T-helper 1 cell treated with Interleukin-12 subunit alpha and Interleukin-12 subunit beta and Interleukin-4 antibody, amounts not matched to agents 30 μg/mL and 1 μg/mL, for 36 hours (primary cell): ENCODE results near the gene SREK1.
"Not testable (repeated sequence)": the region's sequence is repeated elsewhere in the genome, so short reads cannot be mapped to it uniquely, and the experiment has no call there.

Experiments
- H3K27ac Mint-ChIP-seq: one replicate; pipeline ENCODE4 v1.8.0; 2021; ENCODE audit warnings: mild to moderate bottlenecking, mixed read lengths
- H3K27me3 Mint-ChIP-seq: one replicate; pipeline ENCODE4 v1.8.0; 2021; ENCODE audit warnings: low read depth, mixed read lengths
- H3K36me3 Mint-ChIP-seq: one replicate; pipeline ENCODE4 v1.8.0; 2021; ENCODE audit warnings: low read depth, mixed read lengths
- H3K4me1 Mint-ChIP-seq: one replicate; pipeline ENCODE4 v1.8.0; 2021; ENCODE audit warnings: low read depth, mixed read lengths
- H3K4me3 Mint-ChIP-seq: one replicate; pipeline ENCODE4 v1.8.0; 2021; ENCODE audit warnings: mild to moderate bottlenecking, moderate library complexity, mixed read lengths
- H3K9me3 Mint-ChIP-seq: one replicate; pipeline ENCODE4 v1.8.0; 2021; ENCODE audit warnings: mixed read lengths

SREK1 gene, protein sequence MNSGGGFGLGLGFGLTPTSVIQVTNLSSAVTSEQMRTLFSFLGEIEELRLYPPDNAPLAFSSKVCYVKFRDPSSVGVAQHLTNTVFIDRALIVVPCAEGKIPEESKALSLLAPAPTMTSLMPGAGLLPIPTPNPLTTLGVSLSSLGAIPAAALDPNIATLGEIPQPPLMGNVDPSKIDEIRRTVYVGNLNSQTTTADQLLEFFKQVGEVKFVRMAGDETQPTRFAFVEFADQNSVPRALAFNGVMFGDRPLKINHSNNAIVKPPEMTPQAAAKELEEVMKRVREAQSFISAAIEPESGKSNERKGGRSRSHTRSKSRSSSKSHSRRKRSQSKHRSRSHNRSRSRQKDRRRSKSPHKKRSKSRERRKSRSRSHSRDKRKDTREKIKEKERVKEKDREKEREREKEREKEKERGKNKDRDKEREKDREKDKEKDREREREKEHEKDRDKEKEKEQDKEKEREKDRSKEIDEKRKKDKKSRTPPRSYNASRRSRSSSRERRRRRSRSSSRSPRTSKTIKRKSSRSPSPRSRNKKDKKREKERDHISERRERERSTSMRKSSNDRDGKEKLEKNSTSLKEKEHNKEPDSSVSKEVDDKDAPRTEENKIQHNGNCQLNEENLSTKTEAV

DNA sequence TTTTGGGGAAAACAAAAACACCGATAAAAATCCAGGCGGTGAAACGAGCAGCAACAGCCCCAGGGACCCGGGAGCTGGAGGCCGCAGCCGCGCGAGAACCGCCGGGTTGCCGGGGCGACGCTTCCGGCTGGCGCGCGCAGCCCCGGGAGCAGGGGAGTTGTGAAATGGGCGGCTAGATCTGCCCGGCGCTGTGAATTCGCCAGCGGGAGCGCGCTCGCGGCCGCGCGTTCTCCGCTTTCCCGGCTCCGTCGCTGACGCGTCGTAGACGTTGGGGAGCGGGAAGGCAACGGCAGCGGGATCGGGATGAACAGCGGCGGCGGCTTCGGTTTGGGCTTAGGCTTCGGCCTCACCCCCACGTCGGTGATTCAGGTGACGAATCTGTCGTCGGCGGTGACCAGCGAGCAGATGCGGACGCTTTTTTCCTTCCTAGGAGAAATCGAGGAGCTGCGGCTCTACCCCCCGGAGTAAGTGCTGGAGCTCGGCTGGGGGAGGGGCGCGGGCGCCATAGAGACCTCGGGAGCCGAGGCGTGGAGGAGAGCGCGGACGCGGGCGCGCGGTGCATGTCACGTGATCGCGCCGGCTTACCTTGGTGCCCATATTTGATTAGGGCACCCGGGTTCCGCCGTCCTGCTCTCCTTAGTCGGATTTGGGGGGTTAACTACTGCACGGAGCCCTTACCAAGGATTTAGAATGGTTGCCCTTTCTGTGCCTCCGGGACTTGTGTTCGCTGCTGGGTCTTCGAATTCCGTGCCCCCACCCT lies at the start of gene SREK1:
SREK1 (plus strand) TSS at position 227 of the 760 bp plus-strand sequence; CDS start at position 304, 77 bp downstream.
- Mint-ChIP-seq H3K36me3 (peaks cover 2% of the 10 kb centered on the region), H3K9me3 (no peaks in the 10 kb centered on the region), H3K4me1 (peaks cover 32% of the 10 kb centered on the region), H3K27me3 (no peaks in the 10 kb centered on the region), H3K27ac (peak within 1 kb of the TSS; percentile 99), H3K4me3 (peak within 1 kb of the TSS; percentile 95)

DNA sequence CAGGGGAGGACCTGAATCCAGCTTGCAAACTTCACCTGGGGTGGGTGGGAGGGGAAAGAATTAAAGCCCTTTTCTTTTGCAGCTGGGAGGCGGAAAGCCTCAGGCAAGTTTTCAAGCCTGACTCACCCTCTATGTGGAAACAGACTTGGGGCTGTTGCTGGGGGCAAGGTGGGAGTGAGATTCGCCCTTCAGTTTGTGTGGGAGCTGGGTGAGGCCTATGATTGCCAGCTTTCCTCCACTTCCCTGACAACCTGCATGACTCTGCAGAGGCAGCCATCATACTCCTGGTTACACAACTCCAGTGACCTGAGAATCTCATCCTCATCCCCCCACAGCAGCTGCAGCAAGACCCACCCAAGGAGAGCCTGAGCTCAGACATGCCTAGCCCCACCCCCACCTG lies 43.2 kb upstream of the SREK1 start:
- Mint-ChIP-seq H3K4me3 (no peak overlapping the region), H3K27ac (no peak overlapping the region), H3K4me1 (no peaks in the 10 kb centered on the region), H3K36me3 (peaks cover 1% of the 10 kb centered on the region), H3K9me3 (peaks cover 51% of the 10 kb centered on the region), H3K27me3 (no peaks in the 10 kb centered on the region)

DNA sequence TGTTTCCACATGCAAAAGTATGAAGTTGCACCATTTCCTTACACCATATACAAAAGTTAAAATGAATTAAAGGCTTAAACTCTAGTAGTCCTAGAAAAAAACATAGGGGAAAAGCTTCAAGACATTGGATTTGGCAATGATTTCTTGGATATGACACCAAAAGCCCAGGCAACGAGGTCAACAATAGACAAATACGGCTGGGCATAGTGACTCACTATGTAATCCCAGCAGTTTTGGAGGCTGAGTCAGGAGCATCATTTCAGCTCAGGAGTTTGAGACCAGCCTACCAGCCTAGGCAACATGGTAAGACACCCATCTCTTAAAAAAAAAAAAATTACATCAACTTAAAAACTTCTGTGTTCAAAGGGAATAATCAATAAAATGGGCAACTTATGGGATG lies 30.9 kb upstream of the SREK1 start:
- H3K9me3 Mint-ChIP-seq, result peaks cover 22% of the 10 kb centered on the region
- no peak overlapping the region for H3K4me3 Mint-ChIP-seq
- H3K27ac Mint-ChIP-seq, result no peak overlapping the region
- H3K36me3 Mint-ChIP-seq, result peaks cover 8% of the 10 kb centered on the region
- no peaks in the 10 kb centered on the region for H3K27me3 Mint-ChIP-seq
- no peaks in the 10 kb centered on the region for H3K4me1 Mint-ChIP-seq

DNA sequence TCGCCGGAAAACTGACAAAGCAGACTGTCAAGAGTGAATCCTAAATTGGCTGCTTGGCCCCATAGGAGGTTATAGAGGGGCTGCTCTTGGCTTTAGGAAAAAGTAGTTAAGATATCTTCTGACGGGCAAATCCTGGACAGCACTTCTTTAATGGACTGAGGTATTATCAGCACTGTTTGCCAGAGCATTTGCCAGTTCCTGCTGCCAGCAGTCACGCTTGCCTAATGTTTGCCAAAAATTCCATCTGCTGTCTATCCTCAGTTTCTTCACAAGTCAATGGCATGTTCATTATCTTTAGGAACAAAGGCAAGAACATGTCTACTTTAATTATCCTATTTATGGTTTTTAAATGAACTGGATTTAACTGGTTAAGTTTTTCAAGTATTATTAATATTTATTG lies 25.8 kb upstream of the SREK1 start:
- H3K36me3 Mint-ChIP-seq, result no peaks in the 10 kb centered on the region
- no peaks in the 10 kb centered on the region for H3K4me1 Mint-ChIP-seq
- H3K27ac Mint-ChIP-seq, result no peak overlapping the region
- H3K27me3 Mint-ChIP-seq, result no peaks in the 10 kb centered on the region
- H3K4me3 Mint-ChIP-seq, result no peak overlapping the region
- no peaks in the 10 kb centered on the region for H3K9me3 Mint-ChIP-seq

DNA sequence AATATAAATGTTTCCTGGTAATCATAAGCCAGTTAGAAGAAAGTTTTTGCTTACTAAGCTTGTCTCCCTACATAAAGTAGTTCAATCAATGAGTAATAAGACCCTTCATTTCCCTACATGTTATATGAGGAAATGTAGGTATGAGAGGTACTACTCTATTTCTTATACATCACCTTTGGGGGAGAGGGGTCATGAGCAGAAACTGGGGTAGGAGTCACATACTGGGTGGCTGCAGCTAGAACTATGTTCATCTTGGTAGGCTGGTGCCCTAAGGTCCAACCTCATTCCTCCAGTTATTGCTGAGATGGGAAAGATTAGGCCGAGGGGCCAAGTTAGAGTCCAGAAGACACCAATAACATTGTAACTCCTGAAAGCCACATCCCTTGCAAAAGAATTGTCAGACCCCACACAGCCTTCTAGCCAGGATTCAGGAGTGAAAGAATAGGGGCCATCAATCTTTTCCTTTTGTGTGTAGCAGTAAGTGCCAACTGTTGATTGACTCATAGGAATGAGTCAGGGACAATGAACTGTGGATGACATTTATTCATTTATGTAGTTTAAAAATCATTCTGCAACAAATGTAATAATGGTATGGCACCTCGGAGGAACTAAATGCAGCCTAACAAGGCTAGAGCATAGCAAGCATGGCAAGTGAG lies 21.6 kb upstream of the SREK1 start:
- Mint-ChIP-seq H3K9me3 (no peaks in the 10 kb centered on the region), H3K4me3 (no peak overlapping the region), H3K4me1 (no peaks in the 10 kb centered on the region), H3K36me3 (no peaks in the 10 kb centered on the region), H3K27ac (no peak overlapping the region), H3K27me3 (no peaks in the 10 kb centered on the region)

DNA sequence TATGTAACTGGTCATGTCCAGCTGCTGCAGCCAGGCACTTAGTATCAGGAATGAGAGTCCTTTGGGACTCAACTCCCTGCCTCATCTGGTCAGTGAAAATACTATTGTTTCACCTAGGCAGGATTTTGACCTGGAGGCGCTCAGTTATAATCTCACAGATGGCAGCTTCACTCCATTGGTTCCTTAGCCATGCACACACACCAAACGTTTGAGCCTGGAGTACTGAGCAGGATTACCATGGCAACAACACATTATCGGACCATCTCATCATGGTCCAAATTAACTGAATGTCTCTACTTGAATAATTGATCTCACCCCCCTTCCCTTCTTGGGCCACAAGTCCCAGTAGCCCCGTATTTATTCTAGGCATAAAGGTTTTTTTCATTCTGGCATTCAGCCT lies 15.0 kb upstream of the SREK1 start:
- H3K27ac Mint-ChIP-seq, result no peak overlapping the region
- H3K4me3 Mint-ChIP-seq, result no peak overlapping the region
- no peaks in the 10 kb centered on the region for H3K4me1 Mint-ChIP-seq
- H3K36me3 Mint-ChIP-seq, result no peaks in the 10 kb centered on the region
- H3K27me3 Mint-ChIP-seq, result peaks cover 5% of the 10 kb centered on the region
- H3K9me3 Mint-ChIP-seq, result peaks cover 4% of the 10 kb centered on the region

DNA sequence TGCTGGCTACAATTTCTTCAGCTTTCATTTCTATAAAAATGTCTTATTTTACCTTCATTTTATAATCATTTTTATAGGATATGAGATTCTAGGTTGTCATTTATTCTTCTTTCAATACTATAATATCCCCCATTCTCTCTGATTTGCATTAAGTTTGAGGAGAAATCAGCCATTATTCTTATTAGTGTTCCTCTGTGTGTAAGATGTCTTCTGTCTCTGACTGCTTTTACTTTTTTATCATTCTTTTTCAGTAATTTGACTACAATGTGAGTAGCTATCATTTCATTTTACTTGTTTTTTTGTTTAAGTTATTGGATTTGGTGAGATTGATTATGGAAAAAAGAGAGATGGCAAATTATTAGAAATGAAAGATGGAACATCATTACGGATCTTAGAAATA lies 13.6 kb upstream of the SREK1 start:
- Mint-ChIP-seq H3K4me3 (no peak overlapping the region), H3K27ac (no peak overlapping the region), H3K9me3 (peaks cover 4% of the 10 kb centered on the region), H3K4me1 (no peaks in the 10 kb centered on the region), H3K27me3 (peaks cover 5% of the 10 kb centered on the region), H3K36me3 (no peaks in the 10 kb centered on the region)

DNA sequence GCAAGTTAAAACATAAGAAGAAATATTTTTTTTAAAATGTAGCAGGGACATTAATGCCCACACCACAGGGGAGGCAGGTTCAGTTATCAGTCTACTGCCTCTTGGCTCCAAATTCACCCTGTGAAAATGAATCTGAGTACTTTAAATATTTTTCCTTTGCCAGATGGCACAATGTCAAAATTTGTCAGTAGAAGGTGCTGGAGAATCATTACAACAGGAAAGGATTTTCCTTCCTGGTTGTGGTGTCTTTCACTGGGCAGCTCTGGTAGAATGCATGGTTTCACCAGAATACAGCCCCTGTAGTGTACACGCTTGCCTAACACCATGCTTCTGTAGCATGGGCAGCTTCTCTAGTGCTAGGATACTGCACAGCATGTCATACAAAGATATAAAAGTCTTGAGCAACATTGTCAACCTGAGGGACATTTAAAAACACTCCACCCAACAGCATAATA lies 9.7 kb upstream of the SREK1 start:
- no peak overlapping the region for H3K27ac Mint-ChIP-seq
- H3K4me1 Mint-ChIP-seq, result no peaks in the 10 kb centered on the region
- no peaks in the 10 kb centered on the region for H3K27me3 Mint-ChIP-seq
- H3K9me3 Mint-ChIP-seq, result peaks cover 4% of the 10 kb centered on the region
- H3K36me3 Mint-ChIP-seq, result no peaks in the 10 kb centered on the region
- H3K4me3 Mint-ChIP-seq, result no peak overlapping the region

DNA sequence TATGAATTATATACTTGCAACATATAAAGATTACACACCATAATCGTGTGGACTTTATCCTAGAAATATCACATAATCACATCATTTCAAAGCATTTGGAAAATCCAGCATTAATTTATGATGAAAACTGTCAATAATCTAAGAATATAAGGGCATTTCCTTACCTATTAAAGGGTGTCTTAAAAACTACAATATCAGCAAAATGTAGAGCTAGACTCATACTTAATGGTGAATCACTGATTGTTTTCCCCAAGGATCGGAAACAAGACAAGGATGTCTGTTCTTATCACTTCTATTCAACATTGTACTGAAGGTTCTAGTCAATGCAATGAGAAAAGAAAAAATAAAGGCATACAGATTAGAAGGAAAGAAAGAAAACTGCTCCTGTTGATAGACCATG lies 8.0 kb upstream of the SREK1 start:
- H3K27me3 Mint-ChIP-seq, result no peaks in the 10 kb centered on the region
- no peak overlapping the region for H3K27ac Mint-ChIP-seq
- H3K9me3 Mint-ChIP-seq, result no peaks in the 10 kb centered on the region
- no peaks in the 10 kb centered on the region for H3K36me3 Mint-ChIP-seq
- no peak overlapping the region for H3K4me3 Mint-ChIP-seq
- H3K4me1 Mint-ChIP-seq, result peaks cover 5% of the 10 kb centered on the region

DNA sequence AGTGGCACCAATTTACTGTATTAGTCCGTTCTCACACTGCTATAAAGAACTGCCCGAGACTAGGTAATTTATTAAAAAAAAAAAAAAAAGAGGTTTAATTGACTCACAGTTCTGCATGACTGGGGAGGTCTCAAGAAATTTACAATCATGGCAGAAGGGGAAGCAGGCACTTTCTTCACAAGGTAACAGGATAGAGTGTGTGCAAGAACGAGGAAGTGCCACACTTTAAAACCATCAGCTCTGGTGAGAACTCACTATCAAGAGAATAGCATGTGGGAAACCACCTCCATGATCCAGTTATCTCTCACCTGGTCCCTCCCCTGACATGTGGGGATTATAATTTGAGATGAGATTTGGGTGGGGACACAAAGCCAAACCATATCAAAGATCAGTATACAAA lies 7.2 kb upstream of the SREK1 start:
- H3K27me3 Mint-ChIP-seq, H3K9me3 Mint-ChIP-seq, H3K4me3 Mint-ChIP-seq, H3K4me1 Mint-ChIP-seq, H3K27ac Mint-ChIP-seq, H3K36me3 Mint-ChIP-seq: not testable (repeated sequence)

DNA sequence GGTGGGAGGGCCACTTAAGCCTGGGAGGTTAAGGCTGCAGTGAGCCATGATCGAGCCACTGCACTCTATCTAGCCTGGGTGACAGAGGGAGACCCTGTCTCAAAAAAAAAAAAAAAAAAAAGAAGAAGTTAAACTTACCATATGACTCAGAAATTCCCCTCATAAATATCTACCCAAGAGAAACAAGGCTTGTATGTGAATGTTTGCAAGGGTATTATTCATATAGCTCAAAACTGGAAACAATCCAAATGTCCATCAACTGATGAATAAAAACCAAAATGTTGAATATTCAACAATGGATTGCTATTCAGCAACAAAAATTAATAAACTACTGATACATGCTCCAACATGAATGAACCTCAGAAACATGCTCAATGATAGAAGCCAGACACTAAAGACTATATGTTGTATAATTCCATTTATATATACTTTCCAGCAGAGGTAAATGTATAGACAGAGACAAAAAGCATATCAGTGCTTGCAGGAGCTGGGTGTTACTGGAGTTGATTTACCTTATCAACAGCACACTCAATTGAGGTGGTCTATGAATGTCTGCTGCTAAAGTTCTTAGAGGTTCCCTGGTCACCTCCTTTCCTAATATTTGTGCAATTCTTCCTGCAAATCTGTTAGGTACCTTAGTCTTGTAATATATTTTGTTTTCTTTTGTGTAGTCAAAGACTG lies 5.3 kb upstream of the SREK1 start:
- H3K4me3 Mint-ChIP-seq, result no peak overlapping the region
- H3K9me3 Mint-ChIP-seq, result no peaks in the 10 kb centered on the region
- no peak overlapping the region for H3K27ac Mint-ChIP-seq
- no peaks in the 10 kb centered on the region for H3K27me3 Mint-ChIP-seq
- H3K36me3 Mint-ChIP-seq, result no peaks in the 10 kb centered on the region
- H3K4me1 Mint-ChIP-seq, result peaks cover 15% of the 10 kb centered on the region

DNA sequence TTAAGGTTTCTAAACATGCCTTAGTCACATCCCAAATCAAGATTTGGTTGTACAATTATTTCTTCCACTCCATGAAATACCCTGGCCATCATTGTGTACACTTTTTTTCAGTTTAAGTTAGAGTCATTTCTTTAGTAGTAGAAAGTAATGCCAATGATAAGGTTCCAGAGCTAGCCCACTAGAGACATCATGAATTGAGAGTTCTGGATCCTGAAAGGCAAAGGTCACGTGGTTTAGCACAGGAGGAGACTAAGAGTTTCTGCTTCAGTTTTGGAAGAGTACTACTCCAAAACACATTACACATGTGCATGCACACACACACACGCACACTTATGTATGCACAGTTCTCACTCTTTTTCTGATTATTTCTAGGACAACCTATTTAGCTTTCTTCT lies 4.8 kb upstream of the SREK1 start:
- H3K36me3 Mint-ChIP-seq, result no peaks in the 10 kb centered on the region
- H3K4me3 Mint-ChIP-seq, result no peak overlapping the region
- H3K4me1 Mint-ChIP-seq, result peaks cover 15% of the 10 kb centered on the region
- no peaks in the 10 kb centered on the region for H3K27me3 Mint-ChIP-seq
- no peaks in the 10 kb centered on the region for H3K9me3 Mint-ChIP-seq
- H3K27ac Mint-ChIP-seq, result no peak overlapping the region

DNA sequence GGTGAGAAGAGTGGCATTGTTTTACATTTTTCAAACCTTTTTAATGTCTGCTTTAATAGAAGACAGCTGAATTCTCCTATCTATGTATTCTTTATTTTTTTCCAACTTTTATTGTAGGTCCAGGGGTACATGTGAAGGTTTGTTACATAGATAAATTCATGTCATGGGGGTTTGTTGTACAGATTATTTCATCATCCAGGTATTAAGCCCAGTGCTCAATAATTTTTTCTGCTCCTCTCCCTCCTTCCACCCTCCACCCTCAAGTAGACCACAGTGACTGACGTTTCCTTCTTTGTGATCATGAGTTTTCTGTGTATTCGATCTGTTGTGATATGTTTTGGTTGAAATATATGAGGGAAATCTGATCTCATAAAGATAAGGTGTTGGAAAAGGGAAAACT lies 1.7 kb upstream of the SREK1 start:
- peaks cover 2% of the 10 kb centered on the region for H3K36me3 Mint-ChIP-seq
- H3K4me1 Mint-ChIP-seq, result peaks cover 27% of the 10 kb centered on the region
- no peaks in the 10 kb centered on the region for H3K27me3 Mint-ChIP-seq
- H3K4me3 Mint-ChIP-seq, result no peak overlapping the region
- no peak overlapping the region for H3K27ac Mint-ChIP-seq
- no peaks in the 10 kb centered on the region for H3K9me3 Mint-ChIP-seq

DNA sequence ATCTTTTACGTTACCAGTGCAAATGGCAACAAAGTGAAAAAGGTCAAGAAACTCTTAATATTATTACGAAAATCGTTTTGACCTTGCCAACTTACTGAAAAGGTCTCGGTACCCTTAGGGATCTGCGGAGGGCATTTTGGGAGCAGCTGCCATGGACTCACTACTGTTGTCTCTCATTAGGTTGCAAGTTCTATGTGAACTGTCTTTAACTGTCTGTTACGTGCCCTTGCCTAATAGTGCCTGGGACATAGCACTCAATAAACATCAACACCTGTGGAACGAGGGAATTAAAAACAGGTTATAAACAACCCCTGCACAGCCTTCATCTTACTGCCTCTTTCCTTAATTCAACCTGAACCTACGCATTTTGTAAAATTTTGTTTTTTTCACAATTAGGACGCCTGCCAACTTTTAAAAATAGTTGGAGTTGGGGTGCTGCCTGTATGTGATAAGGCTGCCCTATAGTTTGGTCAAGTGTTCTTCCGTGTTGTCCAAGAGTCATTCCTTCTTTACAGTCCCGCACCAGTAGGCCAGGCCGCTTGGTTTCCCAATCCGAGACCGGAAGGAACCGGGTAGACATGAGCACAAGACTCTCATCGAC lies 527 bp upstream of the SREK1 start:
- peak overlapping the region; percentile 99 for H3K27ac Mint-ChIP-seq
- H3K36me3 Mint-ChIP-seq, result peaks cover 2% of the 10 kb centered on the region
- peaks cover 32% of the 10 kb centered on the region for H3K4me1 Mint-ChIP-seq
- H3K27me3 Mint-ChIP-seq, result no peaks in the 10 kb centered on the region
- H3K4me3 Mint-ChIP-seq, result peak overlapping the region; percentile 95
- no peaks in the 10 kb centered on the region for H3K9me3 Mint-ChIP-seq
